ENCODE data around the gene LRRC55. TPM values are rescaled to one million over a fixed set of nuclear protein-coding genes. Genes with fewer than 3 reads are reported as not detected.
"Not testable (repeated sequence)": the region's sequence is repeated elsewhere in the genome, so short reads cannot be mapped to it uniquely, and the experiment has no call there.

The LRRC55 gene
- total RNA-seq, 1 experiment from 2014 or later: not detected

DNA sequence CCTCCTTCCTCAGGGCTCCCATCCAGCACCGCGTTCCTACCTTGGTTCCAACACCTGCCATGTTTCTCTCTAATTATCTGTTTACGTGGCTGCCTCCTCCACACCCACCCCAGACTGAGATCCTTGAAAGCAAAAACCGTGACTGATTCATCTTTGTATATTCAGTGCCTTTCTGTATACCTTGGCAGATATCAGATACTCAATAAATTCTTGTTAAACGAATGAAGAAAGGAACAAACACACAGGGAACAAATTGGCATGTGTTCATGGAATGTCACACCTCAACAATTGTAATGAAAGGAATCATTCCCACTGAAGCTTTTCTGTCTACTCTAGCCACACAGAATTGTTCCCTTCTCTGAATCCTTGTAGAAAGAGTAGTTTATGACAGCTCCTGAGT, 20.4 kb upstream of the LRRC55 start:
- no peak for DNase-seq (ENCODE audit: low spot score)

DNA sequence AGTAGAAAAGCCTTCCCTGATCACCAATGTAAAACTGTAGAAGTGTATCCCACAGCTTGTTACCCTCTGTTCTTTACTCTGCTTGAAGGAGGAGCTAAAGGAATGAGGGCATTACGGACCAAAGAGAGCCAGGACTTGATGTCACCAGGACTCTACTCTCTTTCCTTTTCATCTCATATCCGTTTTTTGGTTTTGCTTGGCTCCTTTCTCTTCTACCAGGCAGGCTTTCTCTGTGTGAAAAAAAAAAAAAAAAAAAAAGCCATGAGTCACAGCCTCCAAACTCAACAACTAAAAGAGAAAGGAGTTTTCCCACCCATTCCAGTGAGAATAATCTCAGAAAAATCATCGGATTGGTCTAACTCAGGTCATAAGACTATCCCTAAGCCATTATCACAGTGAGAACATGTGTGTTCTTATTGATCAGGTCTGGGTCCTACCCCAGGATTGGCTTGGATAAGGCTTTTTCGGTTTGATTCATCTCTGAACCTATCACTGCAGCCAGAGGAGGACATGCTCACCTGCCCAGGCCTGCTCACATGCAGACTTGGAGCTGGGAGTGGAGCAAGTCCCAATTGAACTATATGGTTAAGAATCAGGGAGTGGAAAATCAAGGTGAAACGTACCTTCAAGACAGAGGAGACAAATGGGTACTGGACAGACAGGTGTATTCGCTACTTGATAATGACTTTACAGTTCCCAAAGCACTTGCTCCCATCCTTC, 19.4 kb upstream of the LRRC55 start:
- DNase-seq (ENCODE audit: low spot score): no peak

DNA sequence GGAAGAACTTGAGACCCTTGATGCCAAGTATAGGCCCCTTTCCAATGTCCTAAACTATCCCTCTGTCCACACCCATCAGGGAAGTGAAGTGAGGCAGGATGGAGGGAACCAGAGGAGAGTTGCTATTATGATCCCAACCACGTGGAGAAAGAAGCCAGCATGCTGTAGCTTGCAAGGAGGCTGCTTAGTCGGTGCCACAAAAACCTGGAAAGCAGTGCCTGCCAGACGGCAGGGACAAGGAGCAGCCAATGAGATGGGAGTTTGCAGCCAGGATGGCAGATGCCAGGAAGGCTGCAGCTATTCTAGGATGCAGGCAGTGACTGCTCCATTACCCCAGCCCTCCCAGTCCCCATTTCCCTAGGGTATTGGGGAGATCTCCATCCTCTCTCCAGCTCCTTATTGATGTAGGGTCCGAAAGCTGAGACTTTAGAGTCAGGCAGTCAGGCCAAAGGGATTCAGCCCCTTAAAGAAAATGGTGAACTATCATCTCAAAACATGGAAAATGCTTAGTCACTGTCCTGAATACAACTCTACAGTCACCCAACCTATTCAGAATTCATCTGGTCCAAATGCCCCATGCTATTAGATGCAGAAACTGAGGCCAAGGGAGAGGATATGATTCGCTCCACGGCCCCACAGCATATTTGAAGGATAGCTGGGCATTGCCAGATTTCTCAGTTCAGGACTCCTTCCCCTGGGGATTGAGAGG, 18.4 kb upstream of the LRRC55 start:
- no peak for DNase-seq (ENCODE audit: low spot score)

DNA sequence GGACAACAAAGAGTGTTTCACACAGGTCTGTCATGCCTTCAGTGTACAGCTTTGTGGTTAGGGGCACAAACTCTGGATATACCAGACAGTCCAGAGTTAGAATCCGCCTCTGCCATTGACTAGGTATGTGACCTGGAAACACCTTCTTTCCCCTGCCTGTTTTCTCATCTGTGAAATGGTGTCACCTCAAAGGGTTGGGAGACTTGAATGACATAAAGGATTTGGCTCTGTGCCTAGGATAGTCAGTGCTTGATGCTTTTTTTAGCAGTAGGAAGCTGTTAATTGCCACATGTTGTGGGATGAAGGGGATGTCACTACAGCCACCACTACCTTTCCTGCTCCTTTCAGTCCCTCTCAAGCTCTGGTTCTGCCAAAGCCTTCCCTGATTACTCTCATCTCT, 17.4 kb upstream of the LRRC55 start:
- DNase-seq (ENCODE audit: low spot score): no peak

DNA sequence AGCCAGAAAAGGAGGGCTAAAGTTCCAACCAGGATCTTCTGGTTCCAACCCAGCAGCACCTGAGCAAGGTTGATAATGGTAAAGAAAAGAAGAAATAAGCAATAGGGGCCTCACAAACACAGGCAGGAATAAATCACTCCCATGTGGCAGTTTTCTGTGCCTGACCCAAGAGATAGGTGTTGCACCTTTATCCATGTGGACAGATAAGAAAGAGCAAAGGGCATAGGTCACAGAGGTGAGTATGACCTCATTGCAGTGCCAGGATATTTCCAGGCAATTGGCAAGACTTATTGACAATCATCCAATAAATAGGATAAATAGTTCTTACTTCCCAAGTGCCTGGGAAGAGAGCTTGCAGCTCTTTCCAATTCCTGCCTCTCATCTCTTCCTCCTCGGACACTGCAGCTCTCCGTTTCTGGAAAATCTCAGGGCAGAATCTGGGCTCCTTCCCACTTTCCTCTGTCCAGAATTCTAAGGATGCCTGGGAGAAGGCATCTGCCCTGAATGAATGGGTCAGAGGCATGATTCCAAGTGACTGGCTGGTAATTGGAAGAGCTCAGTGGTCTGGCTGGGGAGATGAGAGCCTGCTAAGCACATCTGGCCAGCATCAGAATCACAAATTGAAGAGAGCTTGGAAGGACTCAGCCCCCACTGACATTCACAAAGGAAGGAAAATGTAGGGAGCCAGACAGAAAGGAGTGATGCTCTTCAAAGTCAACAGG, 14.5 kb upstream of the LRRC55 start:
- DNase-seq (ENCODE audit: low spot score): no peak

DNA sequence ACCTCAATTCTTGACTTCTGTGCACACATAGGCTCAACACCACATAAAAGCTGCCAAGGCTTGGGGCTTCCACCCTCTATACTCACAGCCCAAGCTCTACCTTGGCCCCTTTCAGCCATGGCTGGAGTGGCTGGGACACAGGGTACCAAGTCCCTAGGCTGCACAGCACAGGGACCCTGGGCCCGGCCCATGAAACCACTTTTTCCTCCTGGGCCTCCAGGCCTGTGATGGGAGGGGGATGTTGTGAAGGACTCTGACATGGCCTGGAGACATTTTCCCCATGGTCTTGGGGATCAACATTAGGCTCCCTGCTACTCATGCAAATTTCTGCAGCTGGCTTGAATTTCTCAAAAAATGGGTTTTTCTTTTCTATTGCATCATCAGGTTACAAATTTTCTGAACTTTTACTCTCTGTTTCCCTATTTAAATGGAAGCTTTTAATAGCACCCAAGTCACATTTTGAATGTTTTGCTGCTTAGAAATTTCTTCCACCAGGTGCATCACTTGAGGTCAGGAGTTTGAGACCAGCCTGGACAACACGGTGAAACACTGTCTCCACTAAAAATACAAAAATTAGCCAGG, 11.9 kb upstream of the LRRC55 start:
- not testable (repeated sequence) for DNase-seq (ENCODE audit: low spot score)

DNA sequence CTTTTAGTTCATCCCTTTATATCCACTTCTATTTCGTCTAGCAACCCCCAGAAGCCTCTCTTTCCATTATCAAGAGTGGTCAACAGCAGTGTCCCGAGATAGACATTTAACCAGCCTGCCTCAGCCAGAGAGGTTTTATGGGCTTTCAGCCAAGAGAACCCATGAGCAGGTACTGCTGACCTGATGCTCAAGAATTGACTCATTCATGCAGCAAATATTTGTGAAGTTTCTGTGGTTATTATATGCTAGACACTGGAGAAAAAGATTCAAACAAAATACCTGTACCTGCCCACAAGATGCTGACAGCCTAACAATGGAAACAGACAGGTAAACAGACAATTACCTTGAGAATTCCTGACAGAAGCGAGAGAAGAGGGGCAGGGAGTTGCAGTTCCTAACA, 9.7 kb upstream of the LRRC55 start:
- no peak for DNase-seq (ENCODE audit: low spot score)

DNA sequence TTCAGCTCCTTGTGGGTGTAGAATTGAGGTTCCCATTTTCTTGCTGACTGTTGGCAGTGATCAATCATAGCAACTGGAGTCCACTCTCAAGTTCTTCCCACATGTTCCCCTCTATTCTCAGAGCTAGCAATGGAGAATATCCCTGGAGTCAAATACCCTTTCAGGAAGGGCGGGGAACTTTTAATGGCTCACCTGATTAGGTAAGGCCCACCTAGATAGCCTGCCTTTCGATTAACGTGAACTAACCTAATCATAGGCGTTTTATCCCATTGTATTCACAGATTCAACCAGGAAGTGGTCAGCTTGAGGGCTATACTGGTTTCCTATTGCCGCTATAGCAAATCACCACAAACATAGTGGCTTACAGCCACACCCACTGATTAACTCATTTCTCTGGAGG, 7.1 kb upstream of the LRRC55 start:
- DNase-seq (ENCODE audit: low spot score): no peak

DNA sequence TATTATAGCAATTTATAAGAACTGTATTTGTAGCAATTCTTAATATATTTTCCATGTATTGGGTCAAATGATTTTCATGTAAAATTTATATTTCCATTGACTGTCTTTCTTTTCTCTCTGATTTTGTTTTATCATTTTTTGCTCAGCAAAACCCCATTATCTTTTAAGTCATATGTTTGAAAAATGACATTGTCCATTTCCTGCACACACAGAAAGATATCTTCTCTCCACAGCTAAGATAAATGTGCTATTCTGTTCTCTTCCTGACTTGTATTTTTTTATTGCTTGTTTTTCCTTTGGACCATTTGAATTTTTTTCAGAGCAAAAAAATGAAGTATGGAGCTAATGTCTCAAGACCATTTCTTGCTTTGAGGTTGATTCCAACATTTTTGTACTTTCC, 6.3 kb upstream of the LRRC55 start:
- DNase-seq (ENCODE audit: low spot score): no peak

DNA sequence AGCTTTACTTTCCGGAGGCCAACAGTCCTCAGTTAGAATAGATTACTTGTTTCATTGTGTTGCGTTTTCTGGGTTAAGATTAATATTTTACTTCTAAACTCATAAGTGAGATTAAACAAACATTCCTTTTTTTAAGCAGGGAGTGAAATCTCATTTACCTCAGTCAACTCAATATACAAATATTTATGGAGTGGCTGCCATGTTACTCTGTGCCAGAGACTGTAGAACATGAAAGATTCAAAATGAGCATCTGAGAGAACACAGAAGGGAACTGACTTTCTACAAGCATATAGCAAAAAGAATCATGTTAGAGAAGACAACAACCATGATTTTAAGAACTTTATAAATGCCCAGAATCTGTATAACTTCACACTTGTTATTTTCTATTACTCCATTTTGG, 3.4 kb upstream of the LRRC55 start:
- DNase-seq (ENCODE audit: low spot score): no peak

DNA sequence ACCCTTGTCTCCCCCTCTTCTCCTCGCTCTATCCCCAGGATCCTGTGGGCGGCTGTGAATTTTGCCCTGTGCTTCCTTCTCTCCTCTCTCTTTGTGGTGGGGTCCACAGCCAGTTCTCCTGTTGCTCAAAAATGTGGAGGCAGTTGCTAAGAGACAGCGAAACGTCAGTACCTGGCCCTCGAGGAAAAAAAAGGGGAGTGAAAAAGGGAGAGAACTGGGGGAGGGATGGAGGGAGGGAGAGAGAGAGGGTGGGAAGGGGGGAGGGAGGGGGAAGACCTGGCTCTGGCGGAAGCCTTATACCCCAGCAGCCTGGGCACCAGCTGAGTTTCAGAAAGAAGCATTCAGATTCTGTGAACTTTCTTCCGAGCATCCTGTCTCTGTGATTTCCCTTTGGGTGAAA, 2.1 kb upstream of the LRRC55 start:
- no peak for DNase-seq (ENCODE audit: low spot score)

DNA sequence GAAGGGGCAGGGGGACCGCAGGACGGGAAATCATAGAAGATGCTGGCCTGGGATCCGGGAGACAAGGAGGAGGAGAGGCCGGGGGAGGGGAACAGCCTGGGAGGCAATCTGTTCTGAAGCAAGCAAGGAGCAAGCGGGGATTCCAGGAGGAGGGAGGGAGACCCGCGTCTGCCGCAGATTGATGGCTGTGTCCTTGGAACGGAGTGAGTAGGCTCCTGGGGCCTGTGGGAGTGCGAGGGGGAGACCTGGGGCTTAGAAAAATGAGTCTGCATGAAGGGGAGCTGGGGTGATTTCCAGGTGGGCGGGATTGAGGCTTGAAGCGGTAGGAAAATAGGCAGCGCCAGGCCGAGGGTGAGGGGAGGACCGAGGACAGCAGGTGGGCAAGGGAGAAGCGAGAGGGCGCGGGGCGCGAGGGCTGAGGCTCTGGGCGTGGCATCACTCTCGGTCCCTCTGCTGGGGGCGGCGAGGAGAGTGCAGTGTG, 1.6 kb upstream of the LRRC55 start:
- no peak for DNase-seq (ENCODE audit: low spot score)

DNA sequence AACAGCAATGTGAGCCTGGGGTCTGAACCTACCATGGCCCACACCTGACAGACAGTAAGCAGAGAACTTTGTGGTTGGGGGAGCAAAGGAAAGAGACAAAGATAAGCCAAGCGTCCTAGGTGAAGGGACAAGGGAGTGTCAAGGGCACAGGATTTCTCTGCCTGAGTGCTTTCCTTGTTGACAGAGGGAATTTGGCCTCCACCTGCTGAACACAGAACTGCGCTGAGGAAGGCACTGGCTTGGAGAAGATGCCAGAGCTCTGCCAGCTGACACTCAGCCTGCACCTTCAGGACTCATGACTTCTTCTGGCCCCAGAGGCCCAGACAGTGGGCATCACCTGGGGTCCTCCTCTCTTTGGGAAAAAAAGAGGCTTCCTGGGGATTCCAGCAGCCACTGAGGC, 789 bp upstream of the LRRC55 start:
- DNase-seq (ENCODE audit: low spot score): no peak

DNA sequence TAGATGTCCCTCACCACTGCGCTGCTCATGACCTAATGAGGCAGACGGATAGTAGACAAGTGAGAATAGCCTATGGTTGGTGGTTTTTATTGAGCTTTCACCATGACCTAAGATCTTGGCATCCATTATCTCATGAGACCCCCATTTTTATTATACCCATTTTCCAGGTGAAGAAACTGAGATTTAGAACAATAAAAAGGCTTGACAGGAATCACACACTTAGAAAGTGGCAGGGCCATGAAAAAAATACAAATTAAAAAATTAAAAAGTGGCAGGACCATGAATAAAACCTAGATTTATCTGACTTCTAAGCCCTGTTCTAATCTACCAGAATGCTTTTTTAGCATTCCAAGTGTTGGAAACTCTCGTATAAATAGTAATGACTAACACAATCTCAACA, 1.1 kb downstream of the LRRC55 start:
- no peak for DNase-seq (ENCODE audit: low spot score)

DNA sequence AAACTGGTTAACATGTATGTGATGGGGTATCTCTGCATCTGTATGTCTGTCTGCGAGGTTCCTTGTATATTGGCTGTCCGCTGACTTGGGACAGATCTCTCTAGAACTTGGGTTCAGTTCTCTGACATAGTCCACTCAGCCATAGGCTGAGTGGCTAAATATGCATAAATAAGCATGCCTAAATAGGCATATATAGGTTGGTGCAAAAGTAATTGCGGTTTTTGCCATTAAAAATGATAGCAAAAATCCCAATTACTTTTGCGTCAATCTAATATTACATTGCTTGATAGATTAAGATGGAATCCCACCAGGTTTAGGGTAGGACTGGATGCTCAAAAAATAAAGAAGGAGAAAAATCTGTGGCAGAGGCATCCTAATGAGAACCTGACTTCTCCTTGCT, 8.8 kb downstream of the LRRC55 start:
- no peak for DNase-seq (ENCODE audit: low spot score)

DNA sequence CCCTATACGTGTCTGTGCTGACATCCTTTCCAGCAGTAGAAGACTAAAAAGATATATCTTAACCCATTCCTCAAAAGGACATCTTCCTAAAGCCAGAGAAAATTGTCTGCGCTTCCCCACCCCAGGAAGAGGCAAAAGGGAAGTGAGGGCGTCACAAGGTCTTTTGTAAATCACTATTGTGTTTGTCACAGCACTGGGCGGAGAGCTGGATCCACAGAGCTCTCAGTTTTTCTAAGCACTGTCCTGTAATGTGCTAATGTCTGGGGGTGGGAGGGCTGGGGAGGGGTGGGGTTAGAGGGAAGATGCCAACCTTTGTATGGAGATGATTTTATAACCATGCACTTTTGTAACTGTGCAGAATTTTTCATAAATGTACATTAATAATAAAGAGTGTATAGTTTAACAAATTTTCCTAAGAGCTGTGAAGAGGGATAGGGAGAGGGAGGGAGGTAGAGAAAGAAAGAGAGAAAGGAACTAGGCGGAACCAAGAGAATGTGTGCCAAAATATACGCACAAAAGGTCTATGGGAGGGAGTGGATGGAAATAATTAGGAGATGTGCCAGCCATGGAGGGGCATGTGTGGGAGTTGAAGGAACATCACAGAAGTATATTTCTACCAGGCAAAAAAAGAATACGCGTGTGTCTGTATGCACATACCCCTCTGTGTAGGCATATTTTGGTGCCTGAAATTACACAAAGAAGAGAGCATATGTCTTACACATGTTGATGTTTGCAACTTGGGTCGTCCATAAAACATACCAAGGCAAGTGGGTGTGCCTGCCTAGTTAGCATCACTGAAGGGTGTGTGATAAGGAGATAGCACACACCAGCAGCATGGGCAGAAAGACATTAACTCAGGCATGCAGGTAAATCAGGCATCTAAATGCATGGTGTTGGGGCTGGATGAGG, 9.8 kb downstream of the LRRC55 start:
- no peak for DNase-seq (ENCODE audit: low spot score)

DNA sequence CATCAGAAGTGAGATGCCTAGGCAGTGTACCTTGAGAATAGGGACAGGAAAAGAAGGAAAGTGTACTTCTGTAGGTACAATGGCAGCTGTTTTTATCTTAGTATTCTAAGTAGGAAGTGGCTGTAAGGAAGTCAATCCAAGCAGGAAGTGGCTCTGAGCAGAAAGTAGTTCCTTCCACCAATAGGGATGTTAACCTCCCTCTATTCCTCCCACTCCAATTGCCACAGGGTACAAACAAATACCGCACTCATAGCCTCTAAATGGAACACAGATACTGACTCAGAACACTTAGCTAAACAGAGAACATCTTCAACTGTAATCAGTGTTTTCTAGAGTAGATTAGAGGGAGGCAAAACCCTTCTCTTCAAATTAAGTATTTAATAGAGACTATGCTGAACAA, 10.6 kb downstream of the LRRC55 start:
- DNase-seq (ENCODE audit: low spot score): no peak

DNA sequence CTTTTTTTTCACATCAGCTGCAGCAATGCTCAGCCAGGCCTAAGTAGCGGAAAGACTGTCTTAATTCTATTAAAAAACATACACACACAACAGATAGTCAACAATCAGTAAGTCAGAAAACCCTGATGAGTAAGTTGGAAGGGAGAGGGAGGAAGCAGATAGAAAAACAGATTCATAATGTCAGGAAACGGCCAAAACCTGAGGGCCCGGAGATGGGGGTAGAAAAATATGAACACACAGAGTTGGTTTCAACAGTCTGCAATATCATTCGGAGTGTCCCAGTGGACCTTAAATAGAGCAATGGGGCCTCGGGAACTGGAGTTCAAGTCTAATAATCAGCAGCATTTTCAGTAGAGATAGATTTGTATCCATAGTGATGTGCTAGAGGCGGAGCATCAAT, 14.8 kb downstream of the LRRC55 start:
- no peak for DNase-seq (ENCODE audit: low spot score)

DNA sequence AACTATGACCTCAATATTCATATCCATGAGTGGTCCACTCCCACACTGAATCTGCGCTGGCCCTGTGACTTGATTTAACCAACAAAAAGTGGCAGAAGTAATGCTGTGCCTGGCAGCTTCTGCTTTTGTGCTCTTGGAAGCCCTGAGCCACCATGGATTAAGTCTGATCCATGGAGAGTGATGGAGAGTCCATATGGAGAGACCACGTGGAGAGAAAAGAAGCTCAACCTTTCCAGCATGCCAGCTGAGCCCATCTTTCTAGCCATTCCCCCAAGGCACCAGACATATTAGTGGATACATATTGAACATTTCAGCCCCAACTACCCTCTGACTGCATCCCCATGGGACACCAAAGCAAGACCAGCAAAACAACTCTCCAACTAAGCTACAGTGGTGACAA, 16.0 kb downstream of the LRRC55 start:
- no peak for DNase-seq (ENCODE audit: low spot score)

DNA sequence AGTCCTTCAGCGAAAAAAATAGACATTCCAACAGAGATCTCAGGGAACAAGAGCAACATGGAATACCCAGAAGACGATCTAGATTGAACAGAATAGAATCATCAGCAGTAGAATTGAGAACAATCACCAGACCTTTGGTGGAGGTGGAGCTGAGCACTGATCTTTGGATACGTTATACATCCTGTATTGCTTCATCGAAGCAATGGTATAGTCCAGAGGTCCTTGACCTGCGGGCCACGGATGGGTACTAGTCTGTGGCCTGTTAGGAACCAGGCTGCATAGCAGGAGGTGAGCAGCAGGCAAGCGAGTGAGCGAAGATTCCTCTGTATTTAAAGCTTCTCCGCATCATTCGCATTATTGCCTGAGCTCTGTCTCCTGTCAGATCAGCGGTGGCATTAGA, 17.6 kb downstream of the LRRC55 start:
- DNase-seq (ENCODE audit: low spot score): no peak

DNA sequence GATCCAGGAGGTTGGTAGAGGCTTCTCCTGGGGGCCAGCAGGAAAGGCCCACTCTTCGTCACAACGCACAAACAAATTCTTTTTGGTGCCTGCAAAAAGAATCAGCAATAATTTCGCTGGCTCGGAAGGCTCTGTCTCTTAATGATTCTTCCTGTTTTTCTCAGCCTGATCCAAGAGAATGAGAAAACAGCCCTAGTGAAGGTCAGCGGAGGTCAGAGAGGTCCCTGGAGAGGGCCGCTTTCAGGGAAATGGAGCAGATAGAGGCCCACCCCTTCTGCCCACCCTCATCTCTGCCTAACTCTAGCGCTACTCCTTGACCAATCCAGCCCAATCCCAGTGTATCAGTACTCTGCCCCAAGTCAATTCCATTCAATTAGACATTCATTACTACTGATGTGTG, 19.2 kb downstream of the LRRC55 start:
- DNase-seq (ENCODE audit: low spot score): no peak

All from HT-29 (cell line).